ENCODE measurements around the gene KRT8. TPM values are rescaled to one million over a fixed set of nuclear protein-coding genes. Genes with fewer than 3 reads are reported as not detected.

Gene KRT8
- total and polyA plus RNA-seq, 4 donors, result 150 to 639 (median 482) TPM

GRCh38 chr12:52942901-52943181, 38.0 kb upstream of the KRT8 start:
- Histone ChIP-seq H3K36me3 (ENCODE audit: control insufficient read depth in 4 of 4, insufficient read depth in 4 of 4, low read length in 4 of 4) (no peaks in the 10 kb centered on the region), H3K4me3 (no peak overlapping the region), H3K4me1 (ENCODE audit: control insufficient read depth in 5 of 5, insufficient read depth in 5 of 5, low read length in 5 of 5) (peaks cover 0 to 32% (median 0%) of the 10 kb centered on the region in 5 donors), H3K9ac (ENCODE audit: insufficient read depth in 1 of 2, low read length in 2 of 2) (no peak overlapping the region), H3K9me3 (ENCODE audit: control insufficient read depth in 4 of 4, insufficient read depth in 3 of 4, low read length in 3 of 4) (no peaks in the 10 kb centered on the region), H3K27ac (ENCODE audit: low read depth in 1 of 2, low read length in 1 of 2) (no peak overlapping the region), H3K27me3 (ENCODE audit: control insufficient read depth in 3 of 3, insufficient read depth in 3 of 3, low read length in 2 of 3) (no peaks in the 10 kb centered on the region)
- 92 to 93% methylated on average over 3 of the region's 3 CpGs for whole genome bisulfite sequencing, 2 donors
- TF ChIP-seq CTCF (IDR thresholded peaks at IDR 0.05; ENCODE audit: control extremely low read depth, extremely low read depth), result no peak
- ATAC-seq (ENCODE audit: insufficient read depth, low FRiP score) (no peak), DNase-seq (no peak)

GRCh38 chr12:52942066-52942900, 37.4 kb upstream of the KRT8 start:
- ATAC-seq (ENCODE audit: insufficient read depth, low FRiP score) (no peak), DNase-seq (no peak)
- Histone ChIP-seq H3K9ac (ENCODE audit: insufficient read depth in 1 of 2, low read length in 2 of 2) (no peak overlapping the region), H3K36me3 (ENCODE audit: control insufficient read depth in 4 of 4, insufficient read depth in 4 of 4, low read length in 4 of 4) (no peaks in the 10 kb centered on the region), H3K27me3 (ENCODE audit: control insufficient read depth in 3 of 3, insufficient read depth in 3 of 3, low read length in 2 of 3) (no peaks in the 10 kb centered on the region), H3K9me3 (ENCODE audit: control insufficient read depth in 4 of 4, insufficient read depth in 3 of 4, low read length in 3 of 4) (no peaks in the 10 kb centered on the region), H3K4me3 (no peak overlapping the region), H3K4me1 (ENCODE audit: control insufficient read depth in 5 of 5, insufficient read depth in 5 of 5, low read length in 5 of 5) (peaks cover 0 to 32% (median 0%) of the 10 kb centered on the region in 5 donors), H3K27ac (ENCODE audit: low read depth in 1 of 2, low read length in 1 of 2) (no peak overlapping the region)
- 84 to 89% methylated on average over 11 of the region's 11 CpGs for WGBS, 2 donors
- TF ChIP-seq CTCF (IDR thresholded peaks at IDR 0.05; ENCODE audit: control extremely low read depth, extremely low read depth), result no peak

GRCh38 chr12:52929538-52929937, 24.7 kb upstream of the KRT8 start:
- H3K36me3 ChIP-seq (ENCODE audit: control insufficient read depth in 4 of 4, insufficient read depth in 4 of 4, low read length in 4 of 4), result no peaks in the 10 kb centered on the region
- 42 to 60% methylated on average over 1 of the region's 1 CpG for WGBS, 2 donors

More at GRCh38 chr12:52929538-52929937, 24.7 kb upstream of the KRT8 start:
- TF ChIP-seq CTCF (IDR thresholded peaks at IDR 0.05; ENCODE audit: control extremely low read depth, extremely low read depth), result no peak
- no peak overlapping the region for H3K9ac ChIP-seq (ENCODE audit: insufficient read depth in 1 of 2, low read length in 2 of 2)
- DNase-seq (no peak), ATAC-seq (ENCODE audit: insufficient read depth, low FRiP score) (no peak)
- H3K4me1 ChIP-seq (ENCODE audit: control insufficient read depth in 5 of 5, insufficient read depth in 5 of 5, low read length in 5 of 5), result peaks cover 0 to 7% (median 4%) of the 10 kb centered on the region in 5 donors
- H3K27ac ChIP-seq (ENCODE audit: low read depth in 1 of 2, low read length in 1 of 2), result no peak overlapping the region
- no peaks in the 10 kb centered on the region for H3K27me3 ChIP-seq (ENCODE audit: control insufficient read depth in 3 of 3, insufficient read depth in 3 of 3, low read length in 2 of 3)
- no peak overlapping the region for H3K4me3 ChIP-seq
- no peaks in the 10 kb centered on the region for H3K9me3 ChIP-seq (ENCODE audit: control insufficient read depth in 4 of 4, insufficient read depth in 3 of 4, low read length in 3 of 4)

Data from lung (tissue), 12 donors.